PC-9 (cell line): Measurements from ENCODE around the gene FAM78B.

Experiments used
- EZH2 ChIP-seq: fragments of 200-600 bp; sonication (generic); IDR thresholded peaks from 2 replicates; pipeline ENCODE4 v1.8.0; 2017; ENCODE audit warnings: antibody characterized with exemption, low read depth
- TF ChIP-seq, protein P1 (sequence below): fragments of 200-600 bp; sonication (generic); conservative IDR thresholded peaks from 2 replicates; pipeline ENCODE4 v1.6.1; 2017; ENCODE audit warnings: mixed run types, antibody characterized with exemption, mild to moderate bottlenecking, moderate library complexity

DNA sequence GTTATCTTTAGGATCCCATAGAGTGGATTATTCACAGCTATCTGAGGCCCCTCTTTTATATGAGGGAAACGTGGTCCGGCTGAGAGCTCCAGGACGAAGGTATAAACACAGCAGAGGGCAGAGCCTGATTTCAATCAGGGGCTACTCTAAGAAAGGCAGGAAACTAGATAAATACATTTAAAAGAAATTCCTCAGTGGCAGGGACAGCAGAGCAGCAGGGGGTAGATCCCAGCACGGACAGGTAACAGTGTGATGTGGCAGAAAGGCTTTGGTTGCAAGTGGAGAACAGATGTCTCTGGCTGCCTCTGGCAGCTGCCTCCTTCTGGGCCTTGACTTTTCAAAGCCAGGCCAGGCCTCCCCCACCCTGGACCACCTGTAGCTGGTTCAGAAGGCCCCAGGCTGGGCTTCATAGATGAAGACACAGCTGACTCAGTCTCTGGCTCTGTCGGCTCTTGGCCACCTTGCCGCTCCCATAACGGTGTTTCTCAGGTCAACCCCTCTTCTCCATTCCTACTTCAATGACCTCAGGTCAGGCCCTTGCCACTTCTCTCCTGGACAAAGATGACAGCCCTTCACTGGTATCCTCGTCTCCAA lies 43.8 kb downstream of the FAM78B start:
- TF ChIP-seq, protein P1, sequence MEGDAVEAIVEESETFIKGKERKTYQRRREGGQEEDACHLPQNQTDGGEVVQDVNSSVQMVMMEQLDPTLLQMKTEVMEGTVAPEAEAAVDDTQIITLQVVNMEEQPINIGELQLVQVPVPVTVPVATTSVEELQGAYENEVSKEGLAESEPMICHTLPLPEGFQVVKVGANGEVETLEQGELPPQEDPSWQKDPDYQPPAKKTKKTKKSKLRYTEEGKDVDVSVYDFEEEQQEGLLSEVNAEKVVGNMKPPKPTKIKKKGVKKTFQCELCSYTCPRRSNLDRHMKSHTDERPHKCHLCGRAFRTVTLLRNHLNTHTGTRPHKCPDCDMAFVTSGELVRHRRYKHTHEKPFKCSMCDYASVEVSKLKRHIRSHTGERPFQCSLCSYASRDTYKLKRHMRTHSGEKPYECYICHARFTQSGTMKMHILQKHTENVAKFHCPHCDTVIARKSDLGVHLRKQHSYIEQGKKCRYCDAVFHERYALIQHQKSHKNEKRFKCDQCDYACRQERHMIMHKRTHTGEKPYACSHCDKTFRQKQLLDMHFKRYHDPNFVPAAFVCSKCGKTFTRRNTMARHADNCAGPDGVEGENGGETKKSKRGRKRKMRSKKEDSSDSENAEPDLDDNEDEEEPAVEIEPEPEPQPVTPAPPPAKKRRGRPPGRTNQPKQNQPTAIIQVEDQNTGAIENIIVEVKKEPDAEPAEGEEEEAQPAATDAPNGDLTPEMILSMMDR: no peak
- no peak for TF ChIP-seq EZH2
